Tibial artery (tissue), 4 donors: ENCODE measurements around the gene EIF4E1B.
"Not testable (repeated sequence)": the region's sequence is repeated elsewhere in the genome, so short reads cannot be mapped to it uniquely, and the experiment has no call there.

Source experiments
- DNase-seq, 2 donors: peaks; one replicate each; pipeline ENCODE4 v3.0.0-alpha.2; 2019
- H3K27ac ChIP-seq, 2 donors: fragments of 200-600 bp; sonication (generic) in 1 of 2; 1 replicate in 1 of 2; 2 replicates in 1 of 2; pipeline ENCODE4 v1.5.1; 2018 to 2019; ENCODE audit warnings: mild to moderate bottlenecking in 1 of 2
- H3K27me3 ChIP-seq, 2 donors: fragments of 200-600 bp; sonication (generic) in 1 of 2; one replicate each; pipeline versions ENCODE4 v1.5.1 to v1.6.0; 2016 to 2019
- H3K36me3 ChIP-seq, 3 donors: fragments of 200-600 bp; sonication (generic) in 2 of 3; one replicate each; pipeline ENCODE4 v1.5.1; 2016 to 2019; ENCODE audit warnings: mild to moderate bottlenecking in 2 of 3
- H3K4me1 ChIP-seq, 4 donors: fragments of 200-600 bp; sonication (generic) in 2 of 4; 1 replicate in 3 of 4; 2 replicates in 1 of 4; pipeline ENCODE4 v1.5.1; 2016 to 2019
- H3K4me3 ChIP-seq, 2 donors: fragments of 200-600 bp; sonication (generic) in 1 of 2; 1 replicate in 1 of 2; 2 replicates in 1 of 2; pipeline ENCODE4 v1.5.1; 2018 to 2019; ENCODE audit warnings: mild to moderate bottlenecking in 2 of 2
- H3K9me3 ChIP-seq, 3 donors: fragments of 200-600 bp; sonication (generic) in 1 of 3; one replicate each; pipeline ENCODE4 v1.5.1; 2016 to 2019
- CTCF ChIP-seq, 2 experiments: fragments of 200-600 bp in 1 of 2; fragments of 450-650 bp in 1 of 2; IDR thresholded peaks; one replicate each; pipeline ENCODE4 v1.5.1; 2017 to 2019; ENCODE audit warnings: antibody characterized with exemption in 2 of 2, mild to moderate bottlenecking in 1 of 2, moderate library complexity in 1 of 2
- intact Hi-C: fragments of 100-400 bp; cut with DNase I; formaldehyde crosslinking; loops from one replicate; pipeline ENCODE4 v1.15.0; 2023; ENCODE audit warnings: low total_unique reads

EIF4E1B gene

GRCh38 chr5:176595386-176595943 lies 35.0 kb upstream of the EIF4E1B start:
- intact Hi-C loops: no loop called here
- DNase-seq: no peak
- TF ChIP-seq CTCF (IDR thresholded peaks at IDR 0.05): no peak
- no peak overlapping the region for H3K4me3 ChIP-seq
- H3K36me3 ChIP-seq: no peaks in the 10 kb centered on the region
- no peaks in the 10 kb centered on the region for H3K9me3 ChIP-seq
- peaks cover 0 to 11% (median 3%) of the 10 kb centered on the region in 4 donors for H3K4me1 ChIP-seq
- H3K27me3 ChIP-seq: peaks cover 0 to 70% of the 10 kb centered on the region in 2 donors
- no peak overlapping the region for H3K27ac ChIP-seq

GRCh38 chr5:176596069-176596644 lies 34.3 kb upstream of the EIF4E1B start:
- Histone ChIP-seq H3K27ac (no peak overlapping the region), H3K27me3 (peaks cover 0 to 71% of the 10 kb centered on the region in 2 donors), H3K4me3 (no peak overlapping the region), H3K4me1 (peaks cover 0 to 11% (median 3%) of the 10 kb centered on the region in 4 donors), H3K9me3 (no peaks in the 10 kb centered on the region), H3K36me3 (no peaks in the 10 kb centered on the region)
- intact Hi-C loops: no loop called here
- no peak for DNase-seq
- no peak for TF ChIP-seq CTCF (IDR thresholded peaks at IDR 0.05)

- no peaks in the 10 kb centered on the region for H3K9me3 ChIP-seq
- no peak for TF ChIP-seq CTCF (IDR thresholded peaks at IDR 0.05)
- H3K27ac ChIP-seq: no peak overlapping the region
- intact Hi-C loops: no loop called here
- DNase-seq: no peak
- H3K4me1 ChIP-seq: peaks cover 0 to 11% (median 3%) of the 10 kb centered on the region in 4 donors
- no peaks in the 10 kb centered on the region for H3K36me3 ChIP-seq
- H3K27me3 ChIP-seq: peaks cover 0 to 71% of the 10 kb centered on the region in 2 donors
- H3K4me3 ChIP-seq: peak overlapping the region in 1 of 2 donors; percentile 39
Observed at GRCh38 chr5:176596689-176597416, 33.6 kb upstream of the EIF4E1B start.

GRCh38 chr5:176597417-176598389 lies 32.8 kb upstream of the EIF4E1B start:
- H3K27me3 ChIP-seq: peaks cover 0 to 75% of the 10 kb centered on the region in 2 donors

GRCh38 chr5:176599749-176600430 lies 30.6 kb upstream of the EIF4E1B start:
- H3K27ac ChIP-seq, H3K4me3 ChIP-seq, intact Hi-C loops, H3K36me3 ChIP-seq, H3K9me3 ChIP-seq, DNase-seq: not testable (repeated sequence)
- Histone ChIP-seq H3K4me1 (peaks cover 0 to 11% (median 3%) of the 10 kb centered on the region in 4 donors), H3K27me3 (peaks cover 0 to 67% of the 10 kb centered on the region in 2 donors)

More at GRCh38 chr5:176597417-176598389, 32.8 kb upstream of the EIF4E1B start:
- Histone ChIP-seq H3K36me3 (no peaks in the 10 kb centered on the region), H3K4me3 (peak overlapping the region in 1 of 2 donors; percentile 39), H3K27ac (no peak overlapping the region), H3K9me3 (no peaks in the 10 kb centered on the region), H3K4me1 (peaks cover 0 to 11% (median 3%) of the 10 kb centered on the region in 4 donors)
- TF ChIP-seq CTCF (IDR thresholded peaks at IDR 0.05): no peak
- intact Hi-C loops: no loop called here
- DNase-seq: no peak
